GM12864 (cell line): ENCODE data around the gene FARP2.

ENCODE experiments used
- DNase-seq: peaks from one replicate; pipeline ENCODE4 v3.0.0-alpha.2; 2011; ENCODE audit warnings: low read depth
- H3K4me3 ChIP-seq: 2 replicates; pipeline ENCODE4 v1.5.1; 2011; ENCODE audit warnings: mild to moderate bottlenecking, low read depth, low read length, control low read depth
- TF ChIP-seq, protein P1 (sequence below): IDR thresholded peaks from 2 replicates; pipeline ENCODE4 v1.5.1; 2011; ENCODE audit warnings: low read depth, mild to moderate bottlenecking, moderate library complexity, low read length, control low read depth, inconsistent platforms; ENCODE audit errors: missing control alignments

FARP2 gene

DNA sequence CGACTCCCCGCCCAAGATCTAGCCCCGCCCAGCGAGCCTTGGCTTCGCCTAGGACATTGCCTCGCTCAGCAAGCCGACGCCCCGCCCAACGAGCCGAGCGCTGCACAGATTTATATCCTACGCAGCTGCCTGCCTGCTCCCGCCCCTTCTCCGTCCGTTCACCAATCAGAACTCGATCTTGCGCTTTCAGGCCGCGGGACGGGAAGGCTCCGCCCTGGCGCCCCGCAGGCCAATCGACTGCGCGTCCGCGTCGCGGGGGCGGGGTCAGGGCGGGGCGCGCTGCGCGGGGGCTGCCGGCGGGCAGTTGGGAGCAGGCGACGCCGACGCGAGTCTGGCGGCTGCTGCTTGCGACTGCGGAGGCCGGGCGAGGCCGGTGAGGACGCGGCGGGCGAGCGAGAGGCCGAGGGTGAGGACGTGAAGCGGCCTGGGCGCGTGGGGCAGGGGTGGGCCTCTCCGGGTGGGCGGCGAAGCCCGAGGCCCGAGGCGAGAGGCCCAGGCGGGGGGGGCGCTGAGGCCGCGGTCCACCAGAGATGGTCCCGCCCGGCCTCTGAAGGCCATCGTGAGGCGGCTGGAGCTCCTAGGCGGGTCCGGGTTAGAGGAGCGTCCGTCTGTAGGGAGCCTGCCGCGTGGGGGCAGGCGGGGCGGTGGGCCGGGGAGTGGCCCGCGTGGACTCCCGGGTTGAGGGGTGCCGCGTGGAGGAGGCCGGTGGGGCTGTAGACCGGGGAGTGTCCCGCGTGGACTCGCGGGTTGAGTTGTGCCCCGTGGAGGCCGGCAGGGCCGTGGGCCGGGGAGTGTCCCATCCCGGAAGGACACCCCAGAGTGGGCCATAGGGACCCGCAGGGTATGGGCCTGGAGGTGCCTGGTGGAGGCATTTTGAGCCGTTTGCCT is at the start of gene FARP2:
TSS of gene FARP2 (plus strand) at position 303 of the 888 bp plus-strand sequence. CDS start 16,823 bp downstream, outside the sequence.
- DNase-seq: peak; percentile 92
- peak within 1 kb of the TSS; percentile 97 for H3K4me3 ChIP-seq
- TF ChIP-seq, protein P1, sequence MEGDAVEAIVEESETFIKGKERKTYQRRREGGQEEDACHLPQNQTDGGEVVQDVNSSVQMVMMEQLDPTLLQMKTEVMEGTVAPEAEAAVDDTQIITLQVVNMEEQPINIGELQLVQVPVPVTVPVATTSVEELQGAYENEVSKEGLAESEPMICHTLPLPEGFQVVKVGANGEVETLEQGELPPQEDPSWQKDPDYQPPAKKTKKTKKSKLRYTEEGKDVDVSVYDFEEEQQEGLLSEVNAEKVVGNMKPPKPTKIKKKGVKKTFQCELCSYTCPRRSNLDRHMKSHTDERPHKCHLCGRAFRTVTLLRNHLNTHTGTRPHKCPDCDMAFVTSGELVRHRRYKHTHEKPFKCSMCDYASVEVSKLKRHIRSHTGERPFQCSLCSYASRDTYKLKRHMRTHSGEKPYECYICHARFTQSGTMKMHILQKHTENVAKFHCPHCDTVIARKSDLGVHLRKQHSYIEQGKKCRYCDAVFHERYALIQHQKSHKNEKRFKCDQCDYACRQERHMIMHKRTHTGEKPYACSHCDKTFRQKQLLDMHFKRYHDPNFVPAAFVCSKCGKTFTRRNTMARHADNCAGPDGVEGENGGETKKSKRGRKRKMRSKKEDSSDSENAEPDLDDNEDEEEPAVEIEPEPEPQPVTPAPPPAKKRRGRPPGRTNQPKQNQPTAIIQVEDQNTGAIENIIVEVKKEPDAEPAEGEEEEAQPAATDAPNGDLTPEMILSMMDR: no peak

DNA sequence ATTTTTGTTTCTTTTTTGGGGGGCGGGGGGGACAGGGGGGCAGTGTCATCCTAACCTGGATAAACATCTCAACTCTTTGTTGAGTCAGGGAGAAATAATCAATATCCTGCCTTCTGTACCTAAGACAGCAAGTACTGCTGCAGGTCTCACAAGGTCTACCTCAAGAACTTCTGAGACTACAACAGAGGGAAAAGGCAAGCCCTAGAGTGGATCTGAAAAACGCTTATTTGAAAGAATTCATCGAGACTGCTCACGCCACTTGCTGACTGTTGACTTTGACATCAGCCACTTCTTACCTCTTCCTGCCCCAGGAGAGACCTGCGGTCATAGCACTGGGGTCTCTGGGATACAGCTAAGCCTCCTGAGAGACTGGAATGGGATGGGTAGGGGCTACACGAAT is 49.0 kb upstream of the FARP2 start:
- TF ChIP-seq, protein P1: no peak
- DNase-seq: no peak
- H3K4me3 ChIP-seq: no peak overlapping the region

DNA sequence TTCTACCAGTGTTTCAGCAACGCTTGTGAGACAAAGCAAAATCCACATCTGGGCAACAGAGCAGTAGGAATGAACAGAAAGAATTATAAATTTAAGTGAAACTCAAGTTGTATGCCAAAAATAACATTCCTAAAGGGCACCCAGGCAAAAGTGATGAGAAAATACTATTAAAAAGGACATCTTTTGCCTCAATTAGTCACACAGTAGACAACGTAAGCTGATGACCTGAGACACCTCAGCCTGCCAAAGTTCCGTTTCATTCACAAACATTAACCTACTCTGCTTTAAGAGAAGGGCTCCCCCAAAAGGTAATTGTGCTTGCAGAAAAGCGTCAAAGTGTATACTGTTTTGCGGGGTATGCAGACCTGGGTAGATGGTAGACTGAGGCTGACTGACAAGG is 47.8 kb upstream of the FARP2 start:
- TF ChIP-seq, protein P1: no peak
- DNase-seq: no peak
- no peak overlapping the region for H3K4me3 ChIP-seq

- TF ChIP-seq, protein P1: no peak
- DNase-seq: no peak
- no peak overlapping the region for H3K4me3 ChIP-seq
These were observed 47.1 kb upstream of the FARP2 start for GRCh38 chr2:241308832-241309500.

DNA sequence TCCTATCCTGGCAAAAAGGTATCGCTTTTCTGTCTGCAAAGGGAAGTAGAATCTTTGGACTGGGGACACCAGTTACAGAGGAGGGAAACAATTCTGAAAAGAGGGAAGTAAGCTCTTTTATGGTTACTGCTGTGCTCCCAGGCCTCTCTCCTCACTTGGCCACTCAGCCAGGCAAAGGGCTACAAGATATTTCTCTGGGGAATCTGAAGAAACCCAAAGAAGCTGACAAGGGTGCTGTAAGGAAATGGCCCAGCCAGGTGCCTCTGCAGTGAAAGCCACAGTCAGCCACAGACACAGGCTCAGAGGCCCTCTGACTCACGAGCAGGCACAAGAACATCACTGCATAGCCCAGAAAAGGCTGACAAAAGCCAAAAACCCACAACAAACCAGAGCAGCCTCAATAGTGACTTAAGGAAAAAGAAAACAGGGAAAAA is 46.4 kb upstream of the FARP2 start:
- peak overlapping the region; percentile 19; the same call in 1 of the 2 replicates for H3K4me3 ChIP-seq
- TF ChIP-seq, protein P1: no peak
- DNase-seq: peak; percentile 66

GRCh38 chr2:241310917-241311566 is 45.0 kb upstream of the FARP2 start:
- TF ChIP-seq, protein P1: no peak
- H3K4me3 ChIP-seq: peak overlapping the region; percentile 48
- DNase-seq: no peak
